ENCODE measurements around the gene CTRB1. TPM values are rescaled to one million over a fixed set of nuclear protein-coding genes. Genes with fewer than 3 reads are reported as not detected.
"Not testable (repeated sequence)": the region's sequence is repeated elsewhere in the genome, so short reads cannot be mapped to it uniquely, and the experiment has no call there.

The CTRB1 gene
- polyA plus RNA-seq, 1 donor, result not detected

DNA sequence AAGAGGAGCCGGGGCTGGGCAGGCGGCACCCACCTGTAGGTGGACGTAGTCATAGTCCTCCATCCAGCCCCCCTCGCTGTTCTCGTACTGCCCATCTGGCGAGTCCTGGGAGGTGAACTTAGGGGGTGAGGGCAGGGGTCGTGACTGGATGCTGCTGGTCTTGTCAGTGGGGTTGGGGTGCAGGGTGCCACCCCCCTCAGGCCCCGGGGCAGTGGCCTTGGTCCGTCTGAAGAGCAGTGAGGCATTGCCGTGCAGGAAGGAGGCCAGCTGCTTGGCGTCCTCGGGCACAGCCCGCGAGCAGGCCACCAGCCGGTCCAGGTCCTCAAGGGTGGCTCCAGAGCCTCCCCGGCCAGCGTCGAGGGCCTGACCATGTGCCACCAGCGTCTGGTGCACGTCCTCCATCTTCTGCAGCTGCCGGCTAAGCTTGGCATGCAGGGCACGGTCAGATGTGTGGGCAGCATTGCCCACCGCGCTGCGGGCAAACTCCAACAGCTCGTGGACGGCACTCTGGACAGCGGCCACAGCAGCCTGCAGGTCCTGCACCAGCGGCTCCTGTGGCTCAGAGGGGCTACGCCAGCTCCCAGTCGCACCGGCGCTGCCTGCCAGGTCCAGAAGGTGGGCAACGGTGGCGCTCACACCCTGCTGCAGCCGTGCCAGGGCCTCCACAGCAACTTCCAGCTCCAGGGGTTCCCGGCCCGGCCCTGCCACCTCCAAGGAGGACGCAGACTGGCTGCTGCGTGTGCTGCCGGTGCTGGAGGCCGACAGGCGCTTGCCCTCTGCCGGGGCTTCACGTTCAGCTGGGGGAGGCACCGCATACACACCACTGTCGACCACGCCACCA, 16.3 kb downstream of the CTRB1 start:
- Histone ChIP-seq H3K9me3 (ENCODE audit: control insufficient read depth, low read depth, low read length) (peaks cover 11% of the 10 kb centered on the region), H3K36me3 (ENCODE audit: control insufficient read depth, insufficient read depth, low read length) (peaks cover 82% of the 10 kb centered on the region), H3K27ac (ENCODE audit: low read length) (no peak overlapping the region), H3K4me3 (ENCODE audit: low read length) (no peak overlapping the region), H3K4me1 (ENCODE audit: control insufficient read depth, insufficient read depth, low read length) (peaks cover 14% of the 10 kb centered on the region), H3K27me3 (ENCODE audit: control insufficient read depth, insufficient read depth, low read length) (no peaks in the 10 kb centered on the region)
- no CpG with 5 or more reads among the region's 48 CpGs for WGBS (ENCODE audit: insufficient coverage, low lambda C conversion rate)
- DNase-seq, result no peak

DNA sequence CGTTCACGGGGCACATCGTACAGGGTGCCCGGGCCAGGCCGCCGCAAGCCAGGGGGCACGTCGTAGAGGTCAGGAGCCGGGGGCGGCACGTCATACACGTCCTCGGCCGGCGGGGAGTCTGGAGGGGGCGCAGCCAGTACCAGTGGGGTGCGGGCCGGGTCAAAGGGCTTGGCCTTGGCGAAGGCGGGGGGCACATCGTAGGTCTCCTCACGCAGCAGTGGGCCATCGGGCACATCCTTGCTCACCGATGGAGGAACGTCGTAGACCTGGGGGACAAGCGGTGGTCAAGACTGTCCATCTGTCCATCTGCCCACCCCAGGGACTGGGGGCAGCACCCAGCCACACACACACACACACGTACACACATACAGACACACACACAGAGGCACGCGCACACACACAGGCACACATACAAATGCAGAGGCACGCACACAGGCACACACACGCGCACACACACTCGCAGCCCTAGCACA, 17.0 kb downstream of the CTRB1 start:
- DNase-seq, result no peak
- Histone ChIP-seq H3K27ac (ENCODE audit: low read length) (no peak overlapping the region), H3K36me3 (ENCODE audit: control insufficient read depth, insufficient read depth, low read length) (peaks cover 80% of the 10 kb centered on the region), H3K27me3 (ENCODE audit: control insufficient read depth, insufficient read depth, low read length) (no peaks in the 10 kb centered on the region), H3K9me3 (ENCODE audit: control insufficient read depth, low read depth, low read length) (peaks cover 11% of the 10 kb centered on the region), H3K4me1 (ENCODE audit: control insufficient read depth, insufficient read depth, low read length) (peaks cover 14% of the 10 kb centered on the region), H3K4me3 (ENCODE audit: low read length) (no peak overlapping the region)
- no CpG with 5 or more reads among the region's 34 CpGs for WGBS (ENCODE audit: insufficient coverage, low lambda C conversion rate)

DNA sequence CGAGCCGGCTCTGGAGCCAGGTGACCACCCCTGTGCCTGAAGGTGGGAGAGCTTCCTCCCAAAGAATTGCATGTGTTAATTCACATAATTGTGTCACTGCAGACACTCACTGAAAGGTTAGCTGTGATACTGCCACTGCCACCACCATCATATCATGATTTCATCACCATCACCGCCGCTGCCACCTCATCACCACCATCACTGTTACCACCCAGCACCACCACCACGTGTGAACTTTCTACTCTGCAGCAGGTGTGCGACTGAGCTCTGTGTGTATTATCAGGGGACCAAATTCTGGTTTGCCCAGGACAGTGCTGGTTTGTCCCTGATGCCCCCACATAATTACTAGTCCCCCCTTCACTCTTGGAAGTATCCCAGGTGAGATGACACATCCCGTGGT, 17.4 kb downstream of the CTRB1 start:
- no peak overlapping the region for H3K27ac ChIP-seq (ENCODE audit: low read length)
- no CpG with 5 or more reads among the region's 7 CpGs for WGBS (ENCODE audit: insufficient coverage, low lambda C conversion rate)
- H3K27me3 ChIP-seq (ENCODE audit: control insufficient read depth, insufficient read depth, low read length), result no peaks in the 10 kb centered on the region
- peaks cover 83% of the 10 kb centered on the region for H3K36me3 ChIP-seq (ENCODE audit: control insufficient read depth, insufficient read depth, low read length)
- H3K4me3 ChIP-seq (ENCODE audit: low read length), result no peak overlapping the region
- peaks cover 11% of the 10 kb centered on the region for H3K9me3 ChIP-seq (ENCODE audit: control insufficient read depth, low read depth, low read length)
- no peak for DNase-seq
- H3K4me1 ChIP-seq (ENCODE audit: control insufficient read depth, insufficient read depth, low read length), result peaks cover 14% of the 10 kb centered on the region

DNA sequence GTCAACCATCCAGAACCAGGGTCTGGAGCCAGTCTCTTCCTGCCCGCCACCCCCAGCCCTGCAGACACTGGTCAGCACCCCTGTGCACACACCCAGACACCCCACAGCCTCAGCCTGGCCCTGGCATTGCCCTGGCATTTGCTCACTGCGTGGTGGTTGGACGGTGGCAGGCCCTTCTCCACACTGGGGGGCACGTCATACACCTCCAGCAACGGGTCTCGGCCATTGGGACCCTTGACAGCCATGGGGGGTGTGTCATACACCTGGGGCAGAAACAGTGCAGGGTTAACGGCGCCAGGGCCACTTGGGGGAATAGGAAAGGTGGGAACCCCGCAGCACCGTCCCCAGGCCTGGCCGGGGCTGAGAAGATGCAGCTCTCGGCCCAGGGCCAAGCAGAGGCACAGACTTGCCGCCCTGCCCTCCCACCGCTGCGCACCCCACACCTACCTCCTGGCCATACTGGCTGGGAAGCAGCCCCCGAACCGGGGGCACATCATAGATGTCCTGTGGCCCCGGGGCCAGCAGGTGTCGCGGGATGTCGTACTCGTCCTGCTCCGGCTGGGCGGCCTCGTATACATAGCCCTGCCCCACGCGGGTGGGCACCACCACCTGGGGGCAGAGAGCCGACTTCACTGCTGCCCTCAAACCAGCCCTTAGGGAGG, 18.1 kb downstream of the CTRB1 start:
- no peak overlapping the region for H3K27ac ChIP-seq (ENCODE audit: low read length)
- no peak for DNase-seq
- H3K27me3 ChIP-seq (ENCODE audit: control insufficient read depth, insufficient read depth, low read length), result no peaks in the 10 kb centered on the region
- peaks cover 14% of the 10 kb centered on the region for H3K4me1 ChIP-seq (ENCODE audit: control insufficient read depth, insufficient read depth, low read length)
- H3K4me3 ChIP-seq (ENCODE audit: low read length), result no peak overlapping the region
- H3K36me3 ChIP-seq (ENCODE audit: control insufficient read depth, insufficient read depth, low read length), result peaks cover 84% of the 10 kb centered on the region
- H3K9me3 ChIP-seq (ENCODE audit: control insufficient read depth, low read depth, low read length), result peaks cover 11% of the 10 kb centered on the region
- WGBS (ENCODE audit: insufficient coverage, low lambda C conversion rate), result no CpG with 5 or more reads among the region's 28 CpGs

DNA sequence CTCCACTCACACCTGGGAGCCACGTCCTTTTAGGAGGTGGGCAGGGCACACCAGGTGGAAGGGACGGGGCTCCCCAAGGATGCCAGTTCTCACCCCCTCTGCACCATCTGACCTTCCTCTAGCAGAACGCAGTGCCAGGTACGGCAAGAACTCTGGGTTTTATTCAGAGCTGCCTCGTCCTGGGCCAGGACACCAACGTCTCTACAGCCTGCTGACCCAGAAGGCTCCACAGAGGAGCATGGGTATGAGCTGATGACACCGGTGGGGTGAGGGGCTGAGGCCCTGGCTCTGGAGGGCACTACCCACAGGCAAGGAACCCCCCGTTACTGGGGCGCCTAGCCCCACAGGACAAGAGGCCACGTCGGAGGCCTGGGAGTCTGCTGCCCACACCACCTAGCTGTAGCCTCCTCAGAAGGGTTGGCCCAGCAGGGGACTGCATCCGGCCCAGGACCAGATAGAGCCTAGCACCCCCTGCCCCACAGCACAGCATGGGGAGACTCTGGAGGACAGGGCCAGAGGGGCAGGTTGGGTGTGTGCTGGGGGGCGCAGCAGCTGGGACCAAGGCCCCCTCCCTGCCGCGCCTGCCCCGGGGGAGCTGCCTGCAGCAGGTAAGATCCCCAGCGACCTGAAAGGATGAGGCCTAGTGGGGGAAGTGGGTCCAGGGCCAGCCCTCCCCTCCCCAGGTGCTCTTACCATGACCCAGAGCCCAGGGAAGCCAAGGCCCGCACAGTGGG, 18.8 kb downstream of the CTRB1 start:
- peaks cover 11% of the 10 kb centered on the region for H3K9me3 ChIP-seq (ENCODE audit: control insufficient read depth, low read depth, low read length)
- H3K36me3 ChIP-seq (ENCODE audit: control insufficient read depth, insufficient read depth, low read length), result peaks cover 89% of the 10 kb centered on the region
- H3K27me3 ChIP-seq (ENCODE audit: control insufficient read depth, insufficient read depth, low read length), result no peaks in the 10 kb centered on the region
- H3K4me1 ChIP-seq (ENCODE audit: control insufficient read depth, insufficient read depth, low read length), result peaks cover 14% of the 10 kb centered on the region
- H3K27ac ChIP-seq (ENCODE audit: low read length), result no peak overlapping the region
- no peak for DNase-seq
- H3K4me3 ChIP-seq (ENCODE audit: low read length), result no peak overlapping the region
- no CpG with 5 or more reads among the region's 18 CpGs for WGBS (ENCODE audit: insufficient coverage, low lambda C conversion rate)

DNA sequence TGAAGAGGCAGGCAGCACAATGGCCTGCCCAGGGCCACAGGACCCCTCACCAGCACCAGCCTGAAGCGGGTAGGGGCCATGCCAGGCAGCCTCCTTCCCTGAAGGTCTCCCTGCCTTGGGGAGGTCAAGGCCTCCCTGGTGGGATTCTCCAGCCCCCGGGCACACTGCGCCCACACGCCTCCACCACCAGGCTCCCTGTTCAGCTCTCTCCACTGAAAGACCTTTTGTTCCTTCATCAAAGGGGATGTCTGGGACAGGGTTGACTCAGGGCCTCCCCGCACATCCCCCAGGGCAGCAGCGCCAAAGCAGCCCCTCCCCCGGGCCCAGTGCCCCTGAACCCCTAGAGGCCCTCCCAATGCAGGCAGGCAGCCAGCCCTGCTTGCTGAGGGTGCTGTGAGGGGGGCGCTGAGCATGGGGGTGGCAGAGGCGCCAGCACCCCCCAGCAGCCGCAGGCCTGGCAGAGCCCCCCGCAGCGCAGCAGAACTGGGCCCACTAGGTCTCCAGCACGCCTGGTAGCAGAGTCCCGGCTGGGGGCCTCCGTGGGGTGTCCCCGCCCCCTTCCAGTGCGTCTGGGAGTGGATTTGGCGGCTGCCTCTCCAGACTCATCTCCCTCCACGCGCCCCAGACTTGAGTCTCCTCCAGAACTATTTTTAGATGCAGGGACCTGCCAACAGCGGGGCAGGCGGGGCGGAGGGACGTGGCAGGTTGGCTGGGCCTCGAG, 19.5 kb downstream of the CTRB1 start:
- Histone ChIP-seq H3K36me3 (ENCODE audit: control insufficient read depth, insufficient read depth, low read length) (peaks cover 88% of the 10 kb centered on the region), H3K27me3 (ENCODE audit: control insufficient read depth, insufficient read depth, low read length) (no peaks in the 10 kb centered on the region), H3K27ac (ENCODE audit: low read length) (peak overlapping the region; percentile 52), H3K4me3 (ENCODE audit: low read length) (no peak overlapping the region), H3K4me1 (ENCODE audit: control insufficient read depth, insufficient read depth, low read length) (peaks cover 14% of the 10 kb centered on the region), H3K9me3 (ENCODE audit: control insufficient read depth, low read depth, low read length) (peaks cover 11% of the 10 kb centered on the region)
- no CpG with 5 or more reads among the region's 25 CpGs for WGBS (ENCODE audit: insufficient coverage, low lambda C conversion rate)
- DNase-seq, result peak; percentile 55

DNA sequence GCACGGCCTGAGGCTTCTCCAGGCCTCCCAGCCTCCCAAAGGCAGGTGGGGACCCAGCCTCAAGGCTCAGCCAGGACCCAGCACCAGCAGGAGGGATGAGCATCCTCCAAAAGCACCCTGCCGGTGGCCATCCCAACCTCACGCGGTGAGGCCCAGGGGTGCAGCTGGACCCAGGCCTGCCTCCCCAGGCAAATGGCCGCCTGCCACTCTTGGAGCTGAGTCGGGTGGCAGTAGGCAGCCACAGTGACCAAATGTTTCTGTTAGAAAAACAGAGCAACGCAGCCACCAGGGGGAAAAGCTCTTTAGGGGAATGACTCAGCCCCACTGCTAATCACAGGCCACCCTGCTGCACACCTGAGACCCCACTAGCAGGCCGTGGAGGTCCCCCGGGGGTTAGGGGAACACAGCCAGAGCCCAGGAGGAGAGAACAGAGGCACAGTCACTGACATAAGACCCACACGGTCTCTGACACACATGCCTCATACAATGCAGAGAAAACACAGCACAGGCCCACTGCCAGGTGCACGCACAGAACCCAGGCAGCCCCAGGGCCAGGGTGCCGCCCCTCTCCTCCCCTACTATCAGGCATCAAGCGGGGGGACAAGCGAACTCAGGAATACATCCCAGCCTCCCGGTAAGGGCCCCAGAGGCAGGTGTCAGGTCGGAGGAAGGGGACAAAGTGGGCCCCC, 20.2 kb downstream of the CTRB1 start:
- Histone ChIP-seq H3K4me1 (ENCODE audit: control insufficient read depth, insufficient read depth, low read length) (peaks cover 17% of the 10 kb centered on the region), H3K4me3 (ENCODE audit: low read length) (no peak overlapping the region), H3K27ac (ENCODE audit: low read length) (peak overlapping the region; percentile 52), H3K36me3 (ENCODE audit: control insufficient read depth, insufficient read depth, low read length) (peaks cover 86% of the 10 kb centered on the region), H3K9me3 (ENCODE audit: control insufficient read depth, low read depth, low read length) (peaks cover 11% of the 10 kb centered on the region), H3K27me3 (ENCODE audit: control insufficient read depth, insufficient read depth, low read length) (no peaks in the 10 kb centered on the region)
- no peak for DNase-seq
- WGBS (ENCODE audit: insufficient coverage, low lambda C conversion rate), result no CpG with 5 or more reads among the region's 16 CpGs

DNA sequence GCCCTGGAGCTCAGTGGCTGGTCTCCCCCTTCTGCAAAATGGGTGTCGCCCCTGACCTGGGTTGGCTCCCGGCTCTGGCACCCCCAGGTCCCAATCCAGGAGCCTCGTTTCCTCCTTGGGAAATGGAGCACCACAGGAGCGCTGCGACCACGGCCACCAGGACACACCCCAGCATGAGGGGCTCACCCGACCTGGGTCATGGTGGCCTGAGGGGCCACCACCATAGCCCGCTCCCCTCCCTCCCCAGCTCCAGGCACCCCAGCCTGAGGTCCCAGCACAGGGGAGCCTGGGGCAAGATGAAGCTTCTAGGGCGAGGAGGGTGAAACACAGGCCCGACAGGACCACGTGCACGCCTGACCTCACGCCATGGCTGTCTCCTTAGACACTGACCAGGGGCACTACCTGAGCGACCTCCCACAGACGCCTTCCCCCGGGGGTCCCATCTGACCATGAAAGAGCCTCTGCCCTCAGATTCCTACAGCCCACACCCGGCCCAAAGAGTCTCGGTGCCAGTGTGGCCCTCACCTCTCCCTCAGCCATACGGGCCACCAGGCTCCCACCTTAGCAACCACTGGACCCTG, 20.8 kb downstream of the CTRB1 start:
- Histone ChIP-seq H3K4me3 (ENCODE audit: low read length) (no peak overlapping the region), H3K36me3 (ENCODE audit: control insufficient read depth, insufficient read depth, low read length) (peaks cover 80% of the 10 kb centered on the region), H3K9me3 (ENCODE audit: control insufficient read depth, low read depth, low read length) (peaks cover 11% of the 10 kb centered on the region), H3K4me1 (ENCODE audit: control insufficient read depth, insufficient read depth, low read length) (peaks cover 18% of the 10 kb centered on the region), H3K27ac (ENCODE audit: low read length) (peak overlapping the region; percentile 52), H3K27me3 (ENCODE audit: control insufficient read depth, insufficient read depth, low read length) (no peaks in the 10 kb centered on the region)
- no CpG with 5 or more reads among the region's 19 CpGs for WGBS (ENCODE audit: insufficient coverage, low lambda C conversion rate)
- no peak for DNase-seq

DNA sequence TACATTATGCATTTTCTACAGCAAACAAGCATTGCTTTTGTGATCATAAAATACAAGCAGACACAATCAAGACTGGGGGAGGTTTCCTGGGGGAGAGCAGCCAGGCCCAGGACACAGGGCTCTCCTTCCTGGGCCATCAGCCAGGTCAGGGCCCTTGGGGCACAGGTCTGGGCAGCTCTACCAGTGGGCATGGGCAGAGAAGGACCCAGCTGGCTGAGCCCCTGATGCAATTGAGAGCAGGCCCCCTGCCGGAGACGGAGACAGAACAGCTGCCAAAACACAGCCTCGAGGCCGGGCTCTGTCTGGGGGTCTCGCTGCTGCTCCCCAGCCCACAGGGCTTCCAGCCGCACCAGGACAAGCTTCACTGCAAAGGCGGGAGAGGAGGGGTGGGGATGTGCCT, 21.8 kb downstream of the CTRB1 start:
- Histone ChIP-seq H3K36me3 (ENCODE audit: control insufficient read depth, insufficient read depth, low read length) (peaks cover 70% of the 10 kb centered on the region), H3K4me1 (ENCODE audit: control insufficient read depth, insufficient read depth, low read length) (peaks cover 28% of the 10 kb centered on the region)
- DNase-seq; H3K9me3 ChIP-seq (ENCODE audit: control insufficient read depth, low read depth, low read length); H3K4me3 ChIP-seq (ENCODE audit: low read length); H3K27me3 ChIP-seq (ENCODE audit: control insufficient read depth, insufficient read depth, low read length); H3K27ac ChIP-seq (ENCODE audit: low read length): not testable (repeated sequence)
- no CpG with 5 or more reads among the region's 7 CpGs for WGBS (ENCODE audit: insufficient coverage, low lambda C conversion rate)
